HG02678 (cell line): Measurements from ENCODE around the gene NAPSA.
A peak's percentile ranks its signal among the peaks of the same experiment; 100 is the strongest.

ENCODE experiments used
- ATAC-seq: cut with Tn5 transposase; IDR thresholded peaks from one replicate; pipeline ENCODE4 v1.9.1; 2021; ENCODE audit warnings: mild to moderate bottlenecking, moderate library complexity; ENCODE audit not compliant: unreplicated experiment

Gene NAPSA

DNA sequence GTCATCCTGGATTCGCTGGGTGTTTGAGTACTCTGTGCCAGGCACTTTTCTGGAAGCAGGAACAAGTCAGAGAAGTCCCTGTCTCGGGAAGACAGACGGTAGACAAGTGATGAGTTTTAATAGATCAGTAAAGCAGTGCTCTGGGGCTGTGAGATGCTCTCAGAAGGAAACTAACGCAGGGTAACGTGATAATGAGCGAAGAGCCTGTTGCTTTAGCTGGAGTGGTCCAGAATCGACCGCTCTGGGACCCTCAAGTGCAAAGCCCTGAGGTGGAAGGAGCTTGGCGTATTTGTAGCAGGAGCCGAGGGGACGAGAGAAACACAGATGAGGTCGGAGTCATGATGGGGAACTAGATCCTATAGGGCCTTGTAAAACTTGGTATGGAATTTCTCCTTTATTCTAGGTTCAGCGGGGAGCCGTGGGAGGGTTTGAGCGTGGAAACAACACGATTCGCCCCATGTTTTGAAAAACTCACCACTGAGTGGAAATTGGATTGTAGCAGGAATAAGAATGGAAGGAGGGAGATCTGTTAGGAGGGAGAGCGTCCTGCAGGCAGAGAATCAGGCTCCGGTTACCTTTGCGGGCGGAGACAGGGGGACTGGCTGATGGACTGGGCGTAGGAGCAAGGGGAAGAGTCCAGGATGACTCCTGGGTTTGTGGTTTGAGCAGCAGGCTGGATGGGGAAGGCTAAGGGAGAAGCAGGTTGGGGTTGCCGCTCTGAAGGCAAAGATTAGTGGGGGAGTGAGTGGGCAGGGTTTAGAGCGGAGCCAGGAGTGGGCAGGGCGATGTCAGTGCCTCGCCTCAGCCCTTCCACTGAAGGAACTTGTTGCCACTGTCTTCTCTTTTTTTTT lies 19.5 kb upstream of the NAPSA start:
- no peak for ATAC-seq

DNA sequence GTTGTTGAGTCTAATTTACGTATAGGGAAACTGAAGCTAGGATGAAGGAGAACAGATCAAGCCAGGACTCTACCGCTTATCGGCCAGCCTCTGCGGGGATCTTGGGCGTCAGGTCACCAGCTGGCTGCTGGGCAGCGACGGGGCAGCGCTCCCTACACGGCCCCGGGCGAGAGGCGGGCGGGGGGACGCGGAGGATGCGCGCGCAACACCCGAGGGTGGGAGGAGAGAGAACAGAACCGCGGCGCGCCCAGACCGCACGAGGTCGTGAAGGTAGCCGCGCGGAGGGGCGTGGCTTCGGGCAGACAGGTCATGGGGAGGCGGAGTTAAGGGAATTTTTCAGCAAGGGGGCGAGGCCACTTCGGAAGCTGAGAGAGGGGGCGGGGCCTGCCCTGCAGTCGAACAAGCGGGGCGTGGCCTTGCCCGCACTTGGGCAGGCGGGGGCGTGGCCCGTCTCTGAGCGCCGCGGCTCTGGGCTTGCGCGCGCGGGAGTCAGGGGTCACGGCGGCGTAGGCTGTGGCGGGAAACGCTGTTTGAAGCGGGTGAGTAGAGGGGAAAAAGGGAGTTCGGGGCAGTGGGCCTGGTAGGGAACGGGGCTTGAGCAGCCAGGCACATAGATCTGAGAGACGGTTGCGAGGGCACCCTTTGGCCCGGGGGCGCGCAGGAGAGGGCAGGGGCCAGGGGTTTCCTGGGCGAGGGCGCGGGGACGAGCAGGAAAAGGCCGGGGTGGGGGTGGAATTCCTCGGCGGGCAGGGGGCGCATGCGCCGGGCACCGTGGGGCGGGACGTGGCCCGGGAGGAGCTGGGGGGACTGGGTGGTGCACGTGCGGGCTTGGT lies 18.6 kb upstream of the NAPSA start, which contains the start of gene POLD1:
TSS of gene POLD1 (plus strand) at position 496 of the 833 bp plus-strand sequence. CDS start 14,505 bp downstream, outside the sequence.
- peak; percentile 85 for ATAC-seq

- no peak for ATAC-seq
Measured at GRCh38 chr19:50383001-50383851, 17.8 kb upstream of the NAPSA start.

DNA sequence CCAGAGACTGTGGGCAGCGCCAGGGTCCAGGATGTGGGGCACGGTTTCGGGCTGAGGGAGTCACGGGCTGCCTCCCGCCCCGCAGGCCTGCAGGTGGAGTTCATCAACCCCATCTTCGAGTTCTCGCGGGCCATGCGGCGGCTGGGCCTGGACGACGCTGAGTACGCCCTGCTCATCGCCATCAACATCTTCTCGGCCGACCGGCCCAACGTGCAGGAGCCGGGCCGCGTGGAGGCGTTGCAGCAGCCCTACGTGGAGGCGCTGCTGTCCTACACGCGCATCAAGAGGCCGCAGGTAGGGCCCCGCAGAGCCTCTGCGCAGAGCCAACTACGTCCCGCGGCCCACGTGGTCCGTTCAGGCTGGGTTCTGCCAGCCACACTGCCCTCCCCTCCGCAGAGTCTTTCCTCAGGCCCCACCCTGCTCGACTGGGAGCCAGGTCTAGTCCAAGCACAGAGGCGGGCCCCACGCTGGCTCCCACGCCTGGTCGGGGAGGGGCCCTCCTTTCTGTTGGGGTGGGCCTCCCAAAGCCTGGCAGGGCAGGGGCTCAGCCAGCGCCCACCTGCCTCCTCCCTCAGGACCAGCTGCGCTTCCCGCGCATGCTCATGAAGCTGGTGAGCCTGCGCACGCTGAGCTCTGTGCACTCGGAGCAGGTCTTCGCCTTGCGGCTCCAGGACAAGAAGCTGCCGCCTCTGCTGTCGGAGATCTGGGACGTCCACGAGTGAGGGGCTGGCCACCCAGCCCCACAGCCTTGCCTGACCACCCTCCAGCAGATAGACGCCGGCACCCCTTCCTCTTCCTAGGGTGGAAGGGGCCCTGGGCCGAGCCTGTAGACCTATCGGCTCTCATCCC lies 16.7 kb upstream of the NAPSA start:
- ATAC-seq, result no peak

- ATAC-seq, result no peak
Measured at GRCh38 chr19:50380751-50381151, 15.3 kb upstream of the NAPSA start.

DNA sequence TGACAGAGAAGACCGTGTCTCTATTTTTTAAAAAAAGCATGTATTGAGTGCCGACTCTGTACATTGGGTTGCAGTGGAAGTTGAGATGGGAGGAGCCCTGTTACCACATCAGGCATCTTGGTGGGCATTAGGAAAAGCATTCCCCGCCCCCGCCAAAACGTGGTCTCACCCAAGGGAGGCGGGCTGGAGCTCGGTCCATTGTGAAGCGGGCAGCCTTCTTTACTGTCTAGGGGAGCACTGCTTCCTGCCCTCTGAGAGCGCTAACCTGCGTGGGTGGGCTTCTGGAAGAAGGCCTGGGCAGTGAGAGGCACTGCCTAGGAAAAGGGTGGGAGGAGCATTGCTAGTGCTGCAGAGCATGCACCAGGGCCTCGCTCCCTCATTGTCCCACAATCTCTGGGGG lies 14.7 kb upstream of the NAPSA start:
- no peak for ATAC-seq

GRCh38 chr19:50379602-50380001 lies 14.2 kb upstream of the NAPSA start:
- no peak for ATAC-seq

GRCh38 chr19:50378863-50379236 lies 13.4 kb upstream of the NAPSA start:
- ATAC-seq, result no peak

DNA sequence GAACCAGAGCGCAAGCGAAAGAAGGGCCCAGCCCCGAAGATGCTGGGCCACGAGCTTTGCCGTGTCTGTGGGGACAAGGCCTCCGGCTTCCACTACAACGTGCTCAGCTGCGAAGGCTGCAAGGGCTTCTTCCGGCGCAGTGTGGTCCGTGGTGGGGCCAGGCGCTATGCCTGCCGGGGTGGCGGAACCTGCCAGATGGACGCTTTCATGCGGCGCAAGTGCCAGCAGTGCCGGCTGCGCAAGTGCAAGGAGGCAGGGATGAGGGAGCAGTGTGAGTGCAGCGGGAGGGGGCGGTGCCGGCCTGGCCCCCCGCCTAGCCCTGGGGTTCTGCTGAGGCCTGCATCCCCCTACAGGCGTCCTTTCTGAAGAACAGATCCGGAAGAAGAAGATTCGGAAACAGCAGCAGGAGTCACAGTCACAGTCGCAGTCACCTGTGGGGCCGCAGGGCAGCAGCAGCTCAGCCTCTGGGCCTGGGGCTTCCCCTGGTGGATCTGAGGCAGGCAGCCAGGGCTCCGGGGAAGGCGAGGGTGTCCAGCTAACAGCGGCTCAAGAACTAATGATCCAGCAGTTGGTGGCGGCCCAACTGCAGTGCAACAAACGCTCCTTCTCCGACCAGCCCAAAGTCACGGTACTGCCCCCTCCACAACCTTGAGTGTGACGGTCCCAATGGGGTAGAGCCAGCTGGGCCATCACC lies 12.9 kb upstream of the NAPSA start:
- ATAC-seq, result no peak

- no peak for ATAC-seq
Measured at GRCh38 chr19:50377517-50377916, 12.1 kb upstream of the NAPSA start.

DNA sequence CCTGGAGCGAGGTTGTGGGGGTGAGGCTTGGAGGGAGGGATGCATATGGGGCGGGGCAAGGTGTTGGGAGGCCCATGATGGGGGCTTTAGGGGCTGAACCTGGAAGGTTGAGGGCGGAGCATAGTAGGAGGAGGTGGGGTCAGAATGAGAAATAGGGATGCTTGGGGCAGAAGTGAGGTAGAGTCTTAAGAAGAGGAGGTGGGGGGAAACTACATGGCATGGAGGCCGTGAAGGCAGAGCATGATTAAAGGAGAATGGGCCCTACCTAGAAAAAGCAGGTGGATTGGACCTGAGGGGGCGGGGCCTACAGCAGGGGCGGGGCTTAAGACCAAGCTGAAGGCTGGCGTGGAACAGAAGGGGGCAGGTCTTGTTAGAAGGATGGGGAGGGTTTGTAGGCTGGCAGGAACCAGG lies 11.6 kb upstream of the NAPSA start:
- ATAC-seq, result peak; percentile 16

GRCh38 chr19:50376166-50377050 lies 11.0 kb upstream of the NAPSA start, which contains the start of gene NR1H2:
Gene NR1H2, plus strand, starts transcription at chr19:50376457. Its CDS starts 1,149 bp downstream, at chr19:50377606.
- peak; percentile 88 for ATAC-seq

GRCh38 chr19:50371914-50372475 lies 6.6 kb upstream of the NAPSA start:
- ATAC-seq, result no peak

- no peak for ATAC-seq
Measured at GRCh38 chr19:50368649-50369570, 3.5 kb upstream of the NAPSA start.

DNA sequence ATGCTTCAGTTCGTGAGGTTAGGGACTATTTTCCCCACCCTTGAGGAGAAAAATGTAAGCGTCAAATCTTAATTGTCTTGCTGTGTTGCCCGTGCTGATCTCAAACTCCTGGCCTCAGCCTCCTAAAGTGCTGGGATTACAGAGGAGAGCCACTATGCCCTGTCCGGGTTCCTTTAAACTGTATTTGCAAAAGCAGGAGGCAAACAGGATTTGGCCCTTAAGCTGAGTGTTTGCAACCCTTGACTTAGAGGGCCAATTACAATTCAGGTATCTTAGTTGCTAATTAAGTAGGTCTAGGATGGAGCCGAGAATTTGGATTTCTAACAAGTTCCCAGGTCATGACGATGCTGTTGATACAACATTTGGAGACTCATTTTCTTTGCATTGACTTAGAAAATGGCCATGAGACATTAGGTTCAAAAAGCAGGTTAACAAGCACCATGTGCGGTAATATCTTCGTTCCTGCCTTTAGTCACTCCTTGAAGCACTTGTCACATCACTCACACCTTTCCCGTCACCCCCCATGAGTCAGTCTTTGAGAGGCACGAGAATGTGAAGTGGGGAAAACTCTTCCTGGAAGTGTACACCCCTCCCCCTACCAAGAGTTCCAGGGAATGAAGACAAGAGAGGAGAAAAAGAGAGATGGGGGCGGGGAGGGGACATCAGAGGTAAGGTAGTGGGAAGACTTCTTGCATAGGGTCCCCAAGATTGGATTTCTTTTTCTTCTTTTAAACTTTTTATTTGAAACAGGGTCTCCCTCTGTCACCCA lies 2.6 kb downstream of the NAPSA start:
- no peak for ATAC-seq

- ATAC-seq, result no peak
Measured at GRCh38 chr19:50362030-50362412, 3.4 kb downstream of the NAPSA start.
